GM23338 (cell line): ENCODE results near the gene COL20A1. TPM values are rescaled to one million over a fixed set of nuclear protein-coding genes. Genes with fewer than 3 reads are reported as not detected.

Source experiments
- ATAC-seq: fragments of 200-7000 bp; cut with Tn5 transposase; 3 replicates; pipeline ENCODE4 v1.9.1; 2020
- DNase-seq: peaks from one replicate; pipeline ENCODE4 v3.0.0-alpha.2; 2015; ENCODE audit warnings: low spot score
- H2AFZ ChIP-seq: fragments of 200-600 bp; sonication (generic); 2 replicates; pipeline ENCODE4 v1.8.0; 2016; ENCODE audit warnings: antibody characterized with exemption, mild to moderate bottlenecking, moderate library complexity
- H3F3A ChIP-seq: fragments of 200-600 bp; sonication (generic); replicated peaks from 2 replicates; pipeline ENCODE4 v1.8.0; 2017; ENCODE audit warnings: antibody characterized with exemption, mixed run types, low read depth
- H3K27ac ChIP-seq: fragments of 200-600 bp; sonication (generic); 2 replicates; pipeline ENCODE4 v1.6.1; 2016; ENCODE audit warnings: low read depth
- H3K27me3 ChIP-seq: fragments of 200-600 bp; sonication (generic); 2 replicates; pipeline ENCODE4 v1.8.0; 2016; ENCODE audit warnings: mild to moderate bottlenecking, mixed run types, moderate library complexity; ENCODE audit not compliant: insufficient read depth
- H3K36me3 ChIP-seq: fragments of 200-600 bp; sonication (generic); 2 replicates; pipeline ENCODE4 v1.8.0; 2016; ENCODE audit warnings: mild to moderate bottlenecking; ENCODE audit not compliant: insufficient read depth
- H3K4me1 ChIP-seq: fragments of 200-600 bp; sonication (generic); 2 replicates; pipeline ENCODE4 v1.8.0; 2016; ENCODE audit warnings: mild to moderate bottlenecking, moderate library complexity; ENCODE audit not compliant: insufficient read depth
- H3K4me2 ChIP-seq: fragments of 200-600 bp; sonication (generic); 2 replicates; pipeline ENCODE4 v1.7.1; 2017; ENCODE audit warnings: mixed run types
- H3K4me3 ChIP-seq: fragments of 200-600 bp; sonication (generic); 2 replicates; pipeline ENCODE4 v1.6.1; 2016; ENCODE audit warnings: mixed run types
- H3K79me2 ChIP-seq: fragments of 200-600 bp; sonication (generic); replicated peaks from 2 replicates; pipeline ENCODE4 v1.8.0; 2017; ENCODE audit warnings: mild to moderate bottlenecking; ENCODE audit not compliant: insufficient read depth
- H3K9me2 ChIP-seq: fragments of 200-600 bp; sonication (generic); 2 replicates; pipeline ENCODE4 v1.8.0; 2017; ENCODE audit not compliant: insufficient read depth
- H4K20me1 ChIP-seq: fragments of 200-600 bp; sonication (generic); replicated peaks from 2 replicates; pipeline ENCODE4 v1.8.0; 2017; ENCODE audit warnings: mild to moderate bottlenecking; ENCODE audit not compliant: insufficient read depth
- H3K27ac Mint-ChIP-seq: 2 replicates; pipeline ENCODE4 v1.8.0; 2020; ENCODE audit warnings: inconsistent platforms, mild to moderate bottlenecking, moderate library complexity, mixed read lengths
- H3K27me3 Mint-ChIP-seq: 3 replicates; pipeline ENCODE4 v1.8.0; 2022; ENCODE audit warnings: low read depth, mild to moderate bottlenecking, moderate library complexity, mixed read lengths, inconsistent platforms; ENCODE audit not compliant: insufficient read depth, poor library complexity
- H3K36me3 Mint-ChIP-seq: 3 replicates; pipeline ENCODE4 v1.8.0; 2021; ENCODE audit warnings: low read depth, mild to moderate bottlenecking, inconsistent platforms, moderate library complexity, mixed read lengths
- H3K4me1 Mint-ChIP-seq: 3 replicates; pipeline ENCODE4 v1.8.0; 2020; ENCODE audit warnings: mild to moderate bottlenecking, inconsistent platforms, mixed read lengths
- H3K4me3 Mint-ChIP-seq: 3 replicates; pipeline ENCODE4 v1.8.0; 2021; ENCODE audit warnings: moderate library complexity, mild to moderate bottlenecking, inconsistent platforms, mixed read lengths
- H3K9me3 Mint-ChIP-seq: 3 replicates; pipeline ENCODE4 v1.8.0; 2020; ENCODE audit warnings: moderate library complexity, mild to moderate bottlenecking, inconsistent platforms, mixed read lengths
- CREB1 ChIP-seq: fragments of 250-450 bp; sonication (Bioruptor Pico); IDR thresholded peaks from 2 replicates; pipeline ENCODE4 v1.5.0; 2020; ENCODE audit warnings: low read depth, mild to moderate bottlenecking, moderate library complexity
- CTCF ChIP-seq, 2 experiments: fragments of 200-600 bp in 1 of 2; sonication (generic) in 1 of 2; conservative IDR thresholded peaks; 2 replicates each; pipeline versions ENCODE4 v1.5.1 to v1.6.1; 2016 to 2017; ENCODE audit warnings: antibody characterized with exemption in 2 of 2, low read depth in 2 of 2, mild to moderate bottlenecking in 2 of 2, moderate library complexity in 1 of 2
- EZH2 ChIP-seq: fragments of 200-600 bp; sonication (generic); IDR thresholded peaks from one replicate; pipeline ENCODE4 v1.8.0; 2017; ENCODE audit warnings: antibody characterized with exemption, mild to moderate bottlenecking, low read depth; ENCODE audit not compliant: unreplicated experiment
- EZH2phosphoT487 ChIP-seq: fragments of 200-600 bp; sonication (generic); IDR thresholded peaks from one replicate; pipeline ENCODE4 v1.8.1; 2018; ENCODE audit warnings: antibody characterized with exemption; ENCODE audit not compliant: unreplicated experiment
- JUNB ChIP-seq: IDR thresholded peaks from one replicate; pipeline ENCODE4 v1.6.1; 2016; ENCODE audit warnings: antibody characterized with exemption; ENCODE audit not compliant: unreplicated experiment
- NANOG ChIP-seq: IDR thresholded peaks from 2 replicates; pipeline ENCODE4 v1.6.1; 2016; ENCODE audit warnings: antibody characterized with exemption, borderline replicate concordance
- POLR2AphosphoS5 ChIP-seq: IDR thresholded peaks from 2 replicates; pipeline ENCODE4 v1.6.1; 2016; ENCODE audit warnings: antibody characterized with exemption, low read depth
- REST ChIP-seq: IDR thresholded peaks from one replicate; pipeline ENCODE4 v1.6.1; 2018; ENCODE audit warnings: antibody characterized with exemption; ENCODE audit not compliant: unreplicated experiment
- STAT1 ChIP-seq: IDR thresholded peaks from one replicate; pipeline ENCODE4 v1.6.1; 2016; ENCODE audit warnings: antibody characterized with exemption; ENCODE audit not compliant: unreplicated experiment
- ZNF114 ChIP-seq: fragments of 250-450 bp; sonication (Bioruptor Pico); IDR thresholded peaks from 2 replicates; pipeline ENCODE4 v1.5.0; 2020; ENCODE audit warnings: mild to moderate bottlenecking, moderate library complexity
- ZNF331 ChIP-seq: fragments of 250-450 bp; sonication (Bioruptor Pico); IDR thresholded peaks from 2 replicates; pipeline ENCODE4 v1.5.0; 2020; ENCODE audit warnings: low read depth, mild to moderate bottlenecking, moderate library complexity
- polyA plus RNA-seq: library from polyadenylated mRNA; unstranded; fragments of >200 nt; fragmentation: Nextera tagmentation; extraction: Ambion mirVana; gene quantifications from 2 replicates; pipeline ENCODE4 v1.2.1, GENCODE V29; 2016
- total RNA-seq: library from RNA; depleted of rRNA; stranded (reverse); fragments of >200 nt; shearing (Covaris generic); gene quantifications from 2 replicates; pipeline ENCODE4 v1.2.3, GENCODE V29; 2014
- TF ChIP-seq, protein P1 (sequence below): fragments of 250-450 bp; sonication (Bioruptor Pico); IDR thresholded peaks from 2 replicates; pipeline ENCODE4 v1.5.0; 2020; ENCODE audit warnings: mild to moderate bottlenecking, moderate library complexity
- TF ChIP-seq, protein P2 (sequence below): IDR thresholded peaks from 2 replicates; pipeline ENCODE4 v1.6.1; 2016; ENCODE audit warnings: antibody characterized with exemption

COL20A1 gene
- total and polyA plus RNA-seq, 2 experiments from 2014 or later, result 0.28 to 0.79 TPM

DNA sequence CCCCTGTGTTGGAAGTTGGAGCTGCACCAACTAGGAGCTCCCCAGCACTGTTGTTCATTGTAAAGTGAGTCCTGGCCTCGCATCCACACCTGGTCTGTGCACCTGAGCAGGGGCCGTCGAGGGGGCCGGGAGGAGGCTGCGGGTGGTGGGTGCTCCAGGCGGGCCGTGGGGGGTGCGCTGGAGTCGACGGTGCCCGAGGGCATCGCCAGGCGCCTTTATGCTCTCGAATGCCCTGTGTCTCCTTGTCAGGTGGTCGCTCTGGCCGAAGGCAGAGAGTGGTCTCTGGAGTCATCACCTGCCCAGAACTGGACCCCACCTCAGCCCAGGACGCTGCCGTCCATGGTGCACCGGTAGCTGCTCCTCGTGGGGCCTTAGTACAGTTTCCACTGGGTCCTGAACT lies 16.0 kb upstream of the COL20A1 start:
- Histone ChIP-seq H4K20me1 (peaks cover 25% of the 10 kb centered on the region), H3K4me1 (peaks cover 3% of the 10 kb centered on the region; the same call in 1 of the 2 replicates), H2AFZ (no peak overlapping the region), H3F3A (0 out of 2 replicates have a peak, but pooled peaks cover 3% of the 10 kb centered on the region), H3K4me3 (no peak overlapping the region), H3K79me2 (peaks cover 42% of the 10 kb centered on the region), H3K9me2 (no peaks in the 10 kb centered on the region), H3K27ac (no peak overlapping the region), H3K27me3 (no peaks in the 10 kb centered on the region), H3K4me2 (no peak overlapping the region), H3K36me3 (peaks cover 9% of the 10 kb centered on the region; the same call in 1 of the 2 replicates)
- DNase-seq (no peak), ATAC-seq (no peak)
- Mint-ChIP-seq H3K27ac (no peak overlapping the region), H3K9me3 (no peaks in the 10 kb centered on the region), H3K36me3 (peaks cover 32% of the 10 kb centered on the region), H3K4me3 (no peak overlapping the region), H3K27me3 (peaks cover 11% of the 10 kb centered on the region), H3K4me1 (peaks cover 6% of the 10 kb centered on the region)
- no peak for TF ChIP-seq ZNF114 (CRISPR knock-in tag)
- no peak for TF ChIP-seq CTCF (conservative IDR thresholded peaks at IDR 0.05; ENCODE audit: low read depth in 2 of 2)
- no peak for TF ChIP-seq ZNF331 (CRISPR knock-in tag)
- TF ChIP-seq EZH2, result no peak
- no peak for TF ChIP-seq POLR2AphosphoS5
- TF ChIP-seq, protein P1, sequence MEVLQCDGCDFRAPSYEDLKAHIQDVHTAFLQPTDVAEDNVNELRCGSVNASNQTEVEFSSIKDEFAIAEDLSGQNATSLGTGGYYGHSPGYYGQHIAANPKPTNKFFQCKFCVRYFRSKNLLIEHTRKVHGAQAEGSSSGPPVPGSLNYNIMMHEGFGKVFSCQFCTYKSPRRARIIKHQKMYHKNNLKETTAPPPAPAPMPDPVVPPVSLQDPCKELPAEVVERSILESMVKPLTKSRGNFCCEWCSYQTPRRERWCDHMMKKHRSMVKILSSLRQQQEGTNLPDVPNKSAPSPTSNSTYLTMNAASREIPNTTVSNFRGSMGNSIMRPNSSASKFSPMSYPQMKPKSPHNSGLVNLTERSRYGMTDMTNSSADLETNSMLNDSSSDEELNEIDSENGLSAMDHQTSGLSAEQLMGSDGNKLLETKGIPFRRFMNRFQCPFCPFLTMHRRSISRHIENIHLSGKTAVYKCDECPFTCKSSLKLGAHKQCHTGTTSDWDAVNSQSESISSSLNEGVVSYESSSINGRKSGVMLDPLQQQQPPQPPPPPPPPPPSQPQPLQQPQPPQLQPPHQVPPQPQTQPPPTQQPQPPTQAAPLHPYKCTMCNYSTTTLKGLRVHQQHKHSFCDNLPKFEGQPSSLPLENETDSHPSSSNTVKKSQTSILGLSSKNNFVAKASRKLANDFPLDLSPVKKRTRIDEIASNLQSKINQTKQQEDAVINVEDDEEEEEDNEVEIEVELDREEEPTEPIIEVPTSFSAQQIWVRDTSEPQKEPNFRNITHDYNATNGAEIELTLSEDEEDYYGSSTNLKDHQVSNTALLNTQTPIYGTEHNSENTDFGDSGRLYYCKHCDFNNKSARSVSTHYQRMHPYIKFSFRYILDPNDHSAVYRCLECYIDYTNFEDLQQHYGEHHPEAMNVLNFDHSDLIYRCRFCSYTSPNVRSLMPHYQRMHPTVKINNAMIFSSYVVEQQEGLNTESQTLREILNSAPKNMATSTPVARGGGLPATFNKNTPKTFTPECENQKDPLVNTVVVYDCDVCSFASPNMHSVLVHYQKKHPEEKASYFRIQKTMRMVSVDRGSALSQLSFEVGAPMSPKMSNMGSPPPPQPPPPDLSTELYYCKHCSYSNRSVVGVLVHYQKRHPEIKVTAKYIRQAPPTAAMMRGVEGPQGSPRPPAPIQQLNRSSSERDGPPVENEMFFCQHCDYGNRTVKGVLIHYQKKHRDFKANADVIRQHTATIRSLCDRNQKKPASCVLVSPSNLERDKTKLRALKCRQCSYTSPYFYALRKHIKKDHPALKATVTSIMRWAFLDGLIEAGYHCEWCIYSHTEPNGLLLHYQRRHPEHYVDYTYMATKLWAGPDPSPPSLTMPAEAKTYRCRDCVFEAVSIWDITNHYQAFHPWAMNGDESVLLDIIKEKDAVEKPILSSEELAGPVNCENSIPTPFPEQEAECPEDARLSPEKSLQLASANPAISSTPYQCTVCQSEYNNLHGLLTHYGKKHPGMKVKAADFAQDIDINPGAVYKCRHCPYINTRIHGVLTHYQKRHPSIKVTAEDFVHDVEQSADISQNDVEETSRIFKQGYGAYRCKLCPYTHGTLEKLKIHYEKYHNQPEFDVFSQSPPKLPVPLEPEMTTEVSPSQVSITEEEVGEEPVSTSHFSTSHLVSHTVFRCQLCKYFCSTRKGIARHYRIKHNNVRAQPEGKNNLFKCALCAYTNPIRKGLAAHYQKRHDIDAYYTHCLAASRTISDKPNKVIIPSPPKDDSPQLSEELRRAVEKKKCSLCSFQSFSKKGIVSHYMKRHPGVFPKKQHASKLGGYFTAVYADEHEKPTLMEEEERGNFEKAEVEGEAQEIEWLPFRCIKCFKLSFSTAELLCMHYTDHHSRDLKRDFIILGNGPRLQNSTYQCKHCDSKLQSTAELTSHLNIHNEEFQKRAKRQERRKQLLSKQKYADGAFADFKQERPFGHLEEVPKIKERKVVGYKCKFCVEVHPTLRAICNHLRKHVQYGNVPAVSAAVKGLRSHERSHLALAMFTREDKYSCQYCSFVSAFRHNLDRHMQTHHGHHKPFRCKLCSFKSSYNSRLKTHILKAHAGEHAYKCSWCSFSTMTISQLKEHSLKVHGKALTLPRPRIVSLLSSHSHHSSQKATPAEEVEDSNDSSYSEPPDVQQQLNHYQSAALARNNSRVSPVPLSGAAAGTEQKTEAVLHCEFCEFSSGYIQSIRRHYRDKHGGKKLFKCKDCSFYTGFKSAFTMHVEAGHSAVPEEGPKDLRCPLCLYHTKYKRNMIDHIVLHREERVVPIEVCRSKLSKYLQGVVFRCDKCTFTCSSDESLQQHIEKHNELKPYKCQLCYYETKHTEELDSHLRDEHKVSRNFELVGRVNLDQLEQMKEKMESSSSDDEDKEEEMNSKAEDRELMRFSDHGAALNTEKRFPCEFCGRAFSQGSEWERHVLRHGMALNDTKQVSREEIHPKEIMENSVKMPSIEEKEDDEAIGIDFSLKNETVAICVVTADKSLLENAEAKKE (CRISPR knock-in tag), result no peak
- TF ChIP-seq, protein P2, sequence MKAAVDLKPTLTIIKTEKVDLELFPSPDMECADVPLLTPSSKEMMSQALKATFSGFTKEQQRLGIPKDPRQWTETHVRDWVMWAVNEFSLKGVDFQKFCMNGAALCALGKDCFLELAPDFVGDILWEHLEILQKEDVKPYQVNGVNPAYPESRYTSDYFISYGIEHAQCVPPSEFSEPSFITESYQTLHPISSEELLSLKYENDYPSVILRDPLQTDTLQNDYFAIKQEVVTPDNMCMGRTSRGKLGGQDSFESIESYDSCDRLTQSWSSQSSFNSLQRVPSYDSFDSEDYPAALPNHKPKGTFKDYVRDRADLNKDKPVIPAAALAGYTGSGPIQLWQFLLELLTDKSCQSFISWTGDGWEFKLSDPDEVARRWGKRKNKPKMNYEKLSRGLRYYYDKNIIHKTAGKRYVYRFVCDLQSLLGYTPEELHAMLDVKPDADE, result no peak
- TF ChIP-seq EZH2phosphoT487, result no peak
- no peak for TF ChIP-seq JUNB
- no peak for TF ChIP-seq CREB1 (CRISPR knock-in tag)
- no peak for TF ChIP-seq STAT1
- TF ChIP-seq NANOG, result no peak
- no peak for TF ChIP-seq REST
